Measurements from ENCODE around the gene UAP1. TPM values are rescaled to one million over a fixed set of nuclear protein-coding genes. Genes with fewer than 3 reads are reported as not detected.
"Not testable (repeated sequence)": the region's sequence is repeated elsewhere in the genome, so short reads cannot be mapped to it uniquely, and the experiment has no call there.

The UAP1 gene
- total RNA-seq, 3 donors from 2014 or later: 123 to 190 (median 128) TPM

- intact Hi-C loops (cut with DNase I; ENCODE audit: low total_unique reads): no loop called here
- TF ChIP-seq CTCF (IDR thresholded peaks at IDR 0.05) (no peak), POLR2A (IDR thresholded peaks at IDR 0.05) (no peak), POLR2AphosphoS5 (IDR thresholded peaks at IDR 0.05) (no peak)
- Histone ChIP-seq H3K4me1 (peaks cover 0 to 9% of the 10 kb centered on the region in 2 donors), H3K27me3 (no peaks in the 10 kb centered on the region), H3K27ac (no peak overlapping the region), H3K9me3 (no peaks in the 10 kb centered on the region), H3K4me3 (no peak overlapping the region), H3K36me3 (no peaks in the 10 kb centered on the region)
- no peak for DNase-seq (ENCODE audit: low spot score in 2 of 2)
These were observed 9.2 kb downstream of the UAP1 start for GRCh38 chr1:162570718-162571117.

- not testable (repeated sequence) for H3K4me1 ChIP-seq; DNase-seq (ENCODE audit: low spot score in 2 of 2); H3K36me3 ChIP-seq
These were observed 9.6 kb downstream of the UAP1 start for GRCh38 chr1:162571121-162571520.

GRCh38 chr1:162571696-162572095 lies 10.2 kb downstream of the UAP1 start:
- intact Hi-C loops (cut with DNase I; ENCODE audit: low total_unique reads): no loop called here
- DNase-seq (ENCODE audit: low spot score in 2 of 2): no peak
- Histone ChIP-seq H3K27ac (peak overlapping the region in 1 of 2 donors; percentile 57), H3K36me3 (no peaks in the 10 kb centered on the region), H3K27me3 (no peaks in the 10 kb centered on the region), H3K4me3 (no peak overlapping the region), H3K4me1 (peaks cover 0 to 9% of the 10 kb centered on the region in 2 donors), H3K9me3 (no peaks in the 10 kb centered on the region)
- TF ChIP-seq POLR2AphosphoS5 (IDR thresholded peaks at IDR 0.05): no peak
- TF ChIP-seq POLR2A (IDR thresholded peaks at IDR 0.05): no peak
- no peak for TF ChIP-seq CTCF (IDR thresholded peaks at IDR 0.05)

More at GRCh38 chr1:162571121-162571520, 9.6 kb downstream of the UAP1 start:
- H3K27me3 ChIP-seq; H3K27ac ChIP-seq; H3K4me3 ChIP-seq; H3K9me3 ChIP-seq; intact Hi-C loops (cut with DNase I; ENCODE audit: low total_unique reads): not testable (repeated sequence)

GRCh38 chr1:162573136-162573535 lies 11.6 kb downstream of the UAP1 start:
- no peak for DNase-seq (ENCODE audit: low spot score in 2 of 2)
- H3K27ac ChIP-seq: no peak overlapping the region
- intact Hi-C loops (cut with DNase I; ENCODE audit: low total_unique reads): no loop called here
- H3K9me3 ChIP-seq: no peaks in the 10 kb centered on the region
- H3K36me3 ChIP-seq: no peaks in the 10 kb centered on the region
- H3K27me3 ChIP-seq: no peaks in the 10 kb centered on the region
- peaks cover 0 to 6% of the 10 kb centered on the region in 2 donors for H3K4me1 ChIP-seq
- TF ChIP-seq POLR2AphosphoS5 (IDR thresholded peaks at IDR 0.05) (no peak), CTCF (IDR thresholded peaks at IDR 0.05) (no peak), POLR2A (IDR thresholded peaks at IDR 0.05) (no peak)
- H3K4me3 ChIP-seq: no peak overlapping the region

- Histone ChIP-seq H3K9me3 (no peaks in the 10 kb centered on the region), H3K4me3 (no peak overlapping the region), H3K27ac (no peak overlapping the region), H3K36me3 (no peaks in the 10 kb centered on the region), H3K27me3 (no peaks in the 10 kb centered on the region), H3K4me1 (no peaks in the 10 kb centered on the region)
- no peak for TF ChIP-seq CTCF (IDR thresholded peaks at IDR 0.05)
- no peak for TF ChIP-seq POLR2A (IDR thresholded peaks at IDR 0.05)
- TF ChIP-seq POLR2AphosphoS5 (IDR thresholded peaks at IDR 0.05): no peak
- no peak for DNase-seq (ENCODE audit: low spot score in 2 of 2)
- intact Hi-C loops (cut with DNase I; ENCODE audit: low total_unique reads): no loop called here
These were observed 16.7 kb downstream of the UAP1 start for GRCh38 chr1:162578071-162578700.
